Endothelial cell (in vitro differentiated cells): Measurements from ENCODE around the gene CCDC77. TPM values are rescaled to one million over a fixed set of nuclear protein-coding genes. Genes with fewer than 3 reads are reported as not detected.

Source experiments
- DNase-seq: peaks from one replicate; pipeline ENCODE4 v3.0.0; 2021; ENCODE audit warnings: low spot score
- H3K27ac Mint-ChIP-seq: one replicate; pipeline ENCODE4 v1.8.0; 2021; ENCODE audit warnings: mixed read lengths, inconsistent platforms; ENCODE audit not compliant: unreplicated experiment
- H3K27me3 Mint-ChIP-seq: one replicate; pipeline ENCODE4 v1.8.0; 2021; ENCODE audit warnings: mild to moderate bottlenecking, moderate library complexity, mixed read lengths, inconsistent platforms; ENCODE audit not compliant: unreplicated experiment
- H3K36me3 Mint-ChIP-seq: one replicate; pipeline ENCODE4 v1.8.0; 2021; ENCODE audit warnings: mild to moderate bottlenecking, low read depth, mixed read lengths, inconsistent platforms; ENCODE audit not compliant: unreplicated experiment
- H3K4me1 Mint-ChIP-seq: one replicate; pipeline ENCODE4 v1.8.0; 2021; ENCODE audit warnings: mild to moderate bottlenecking, mixed read lengths, inconsistent platforms; ENCODE audit not compliant: unreplicated experiment
- H3K4me3 Mint-ChIP-seq: one replicate; pipeline ENCODE4 v1.8.0; 2021; ENCODE audit warnings: mild to moderate bottlenecking, mixed read lengths, inconsistent platforms; ENCODE audit not compliant: unreplicated experiment
- H3K9me3 Mint-ChIP-seq: one replicate; pipeline ENCODE4 v1.8.0; 2021; ENCODE audit warnings: mixed read lengths, inconsistent platforms; ENCODE audit not compliant: unreplicated experiment
- total RNA-seq: library from RNA; stranded (reverse); fragmentation: NEBNext Ultra II Directional; extraction: Animal tissue kit (Norgen Biotek cat#: 25700); gene quantifications from one replicate; pipeline ENCODE4 v1.2.1, GENCODE V29; 2021; ENCODE audit not compliant: unreplicated experiment
- TF ChIP-seq, protein P1 (sequence below): fragments of 200-600 bp; sonication (generic); IDR thresholded peaks from one replicate; pipeline ENCODE4 v1.5.0; 2021; ENCODE audit warnings: antibody characterized with exemption; ENCODE audit not compliant: unreplicated experiment

The CCDC77 gene
- total RNA-seq, 1 donor from 2014 or later: 13.3 TPM

- Mint-ChIP-seq H3K4me1 (peaks cover 8% of the 10 kb centered on the region), H3K4me3 (peak overlapping the region; percentile 77), H3K27ac (no peak overlapping the region), H3K27me3 (peaks cover 27% of the 10 kb centered on the region), H3K36me3 (peaks cover 7% of the 10 kb centered on the region), H3K9me3 (no peaks in the 10 kb centered on the region)
- DNase-seq: no peak
- TF ChIP-seq, protein P1, sequence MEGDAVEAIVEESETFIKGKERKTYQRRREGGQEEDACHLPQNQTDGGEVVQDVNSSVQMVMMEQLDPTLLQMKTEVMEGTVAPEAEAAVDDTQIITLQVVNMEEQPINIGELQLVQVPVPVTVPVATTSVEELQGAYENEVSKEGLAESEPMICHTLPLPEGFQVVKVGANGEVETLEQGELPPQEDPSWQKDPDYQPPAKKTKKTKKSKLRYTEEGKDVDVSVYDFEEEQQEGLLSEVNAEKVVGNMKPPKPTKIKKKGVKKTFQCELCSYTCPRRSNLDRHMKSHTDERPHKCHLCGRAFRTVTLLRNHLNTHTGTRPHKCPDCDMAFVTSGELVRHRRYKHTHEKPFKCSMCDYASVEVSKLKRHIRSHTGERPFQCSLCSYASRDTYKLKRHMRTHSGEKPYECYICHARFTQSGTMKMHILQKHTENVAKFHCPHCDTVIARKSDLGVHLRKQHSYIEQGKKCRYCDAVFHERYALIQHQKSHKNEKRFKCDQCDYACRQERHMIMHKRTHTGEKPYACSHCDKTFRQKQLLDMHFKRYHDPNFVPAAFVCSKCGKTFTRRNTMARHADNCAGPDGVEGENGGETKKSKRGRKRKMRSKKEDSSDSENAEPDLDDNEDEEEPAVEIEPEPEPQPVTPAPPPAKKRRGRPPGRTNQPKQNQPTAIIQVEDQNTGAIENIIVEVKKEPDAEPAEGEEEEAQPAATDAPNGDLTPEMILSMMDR: no peak
Observed at GRCh38 chr12:459050-459429, 57.6 kb downstream of the CCDC77 start.

GRCh38 chr12:459430-460258 lies 58.2 kb downstream of the CCDC77 start, which contains the start of gene B4GALNT3:
TSS of gene B4GALNT3 (plus strand) at chr12:459939. CDS start at chr12:460377, 438 bp downstream.
- TF ChIP-seq, protein P1: no peak
- DNase-seq: peak; percentile 31
- Mint-ChIP-seq H3K36me3 (peaks cover 7% of the 10 kb centered on the region), H3K4me1 (peaks cover 8% of the 10 kb centered on the region), H3K9me3 (no peaks in the 10 kb centered on the region), H3K4me3 (peak within 1 kb of the TSS; percentile 77), H3K27me3 (peaks cover 27% of the 10 kb centered on the region), H3K27ac (no peak within 1 kb of the TSS)

DNA sequence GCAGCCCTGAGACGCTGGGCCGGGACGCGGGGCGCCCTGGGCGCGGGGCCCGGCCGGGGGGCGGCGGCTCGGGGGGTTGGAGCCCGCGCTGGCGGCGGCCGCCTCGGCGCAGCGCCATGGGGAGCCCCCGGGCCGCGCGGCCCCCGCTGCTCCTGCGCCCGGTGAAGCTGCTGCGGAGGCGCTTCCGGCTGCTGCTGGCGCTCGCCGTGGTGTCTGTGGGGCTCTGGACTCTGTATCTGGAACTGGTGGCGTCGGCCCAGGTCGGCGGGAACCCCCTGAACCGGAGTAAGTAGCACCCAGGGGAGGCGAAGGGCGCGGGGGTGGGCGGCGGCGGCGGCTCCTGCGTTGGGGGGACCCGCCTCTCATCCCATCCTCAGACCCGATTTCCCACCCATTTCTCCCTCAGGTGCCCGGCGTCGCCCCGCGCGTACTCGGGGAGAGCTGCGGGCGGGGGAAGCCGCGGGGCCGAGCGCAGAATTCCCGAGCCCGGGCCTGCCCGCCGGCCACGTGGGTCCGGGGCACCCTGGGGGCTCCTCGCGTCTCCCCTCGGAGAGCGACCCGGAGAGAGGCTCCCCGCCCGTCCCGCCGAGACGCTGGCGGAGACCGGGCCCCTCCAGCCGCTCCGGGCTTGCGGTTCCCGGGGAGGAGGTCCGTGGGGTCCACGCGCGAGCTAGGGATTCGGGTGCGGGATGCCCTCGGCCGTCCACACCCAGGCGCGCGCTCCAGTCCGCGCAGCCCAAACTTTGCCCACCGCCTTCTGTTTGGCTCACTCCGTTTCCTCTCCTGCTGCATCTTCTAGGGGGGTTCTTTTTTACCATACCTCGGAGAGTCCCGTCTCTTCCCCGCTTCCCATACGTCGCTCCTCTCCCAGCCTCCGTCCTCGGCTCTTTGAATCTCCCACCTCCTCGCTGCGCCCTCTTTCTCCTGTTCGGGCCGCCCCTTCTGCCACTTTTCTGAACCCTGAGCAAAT lies 59.1 kb downstream of the CCDC77 start:
- Mint-ChIP-seq H3K36me3 (peaks cover 7% of the 10 kb centered on the region), H3K4me3 (peak overlapping the region; percentile 88), H3K4me1 (peaks cover 8% of the 10 kb centered on the region), H3K27me3 (peaks cover 27% of the 10 kb centered on the region), H3K27ac (no peak overlapping the region), H3K9me3 (no peaks in the 10 kb centered on the region)
- TF ChIP-seq, protein P1: no peak
- peak; percentile 28 for DNase-seq

DNA sequence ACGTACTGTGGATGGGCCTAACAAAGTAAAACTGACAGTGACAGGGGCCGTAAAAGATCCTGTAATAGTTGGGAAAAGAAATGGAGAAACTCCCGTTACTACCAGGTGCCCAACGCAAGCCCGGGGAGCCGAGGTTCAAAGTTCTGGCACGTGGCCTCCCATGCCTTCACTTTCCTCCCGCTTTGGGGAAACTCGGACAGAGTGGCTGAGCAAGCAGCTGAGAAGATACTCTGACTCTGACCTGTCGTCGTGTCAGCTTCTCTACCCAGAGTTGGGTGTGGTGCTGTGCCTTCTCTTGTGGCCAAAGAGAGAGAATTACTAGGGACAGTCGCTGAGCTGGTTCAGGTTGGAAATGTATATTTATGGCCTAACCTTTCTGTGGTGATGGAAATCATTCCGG lies 60.0 kb downstream of the CCDC77 start:
- H3K4me1 Mint-ChIP-seq: peaks cover 8% of the 10 kb centered on the region
- H3K27ac Mint-ChIP-seq: no peak overlapping the region
- H3K27me3 Mint-ChIP-seq: peaks cover 29% of the 10 kb centered on the region
- H3K36me3 Mint-ChIP-seq: peaks cover 7% of the 10 kb centered on the region
- no peak for DNase-seq
- no peaks in the 10 kb centered on the region for H3K9me3 Mint-ChIP-seq
- H3K4me3 Mint-ChIP-seq: peak overlapping the region; percentile 88
- TF ChIP-seq, protein P1: no peak
